Activated T-cell treated with anti-CD3 and anti-CD28 coated beads for 4 hours (primary cell): ENCODE results near the gene ARHGAP22.

ENCODE experiments used
- DNase-seq: peaks from one replicate; pipeline ENCODE4 v3.0.0-alpha.2; 2020

ARHGAP22 gene

GRCh38 chr10:48580236-48580635 lies 24.6 kb downstream of the ARHGAP22 start:
- no peak for DNase-seq

- no peak for DNase-seq
Observed at GRCh38 chr10:48579251-48579960, 25.5 kb downstream of the ARHGAP22 start.

- no peak for DNase-seq
Observed at GRCh38 chr10:48577158-48577557, 27.7 kb downstream of the ARHGAP22 start.

GRCh38 chr10:48576501-48576900 lies 28.4 kb downstream of the ARHGAP22 start:
- DNase-seq: no peak

GRCh38 chr10:48575901-48576300 lies 29.0 kb downstream of the ARHGAP22 start:
- DNase-seq: no peak

GRCh38 chr10:48574817-48575380 lies 30.0 kb downstream of the ARHGAP22 start:
- DNase-seq: no peak

GRCh38 chr10:48574322-48574796 lies 30.5 kb downstream of the ARHGAP22 start:
- DNase-seq: no peak

- DNase-seq: no peak
Observed at GRCh38 chr10:48573045-48573444, 31.8 kb downstream of the ARHGAP22 start.

- no peak for DNase-seq
Observed at GRCh38 chr10:48572414-48572813, 32.5 kb downstream of the ARHGAP22 start.

- DNase-seq: no peak
Observed at GRCh38 chr10:48568546-48568945, 36.3 kb downstream of the ARHGAP22 start.

GRCh38 chr10:48568131-48568530 lies 36.7 kb downstream of the ARHGAP22 start:
- no peak for DNase-seq

GRCh38 chr10:48567346-48567745 lies 37.5 kb downstream of the ARHGAP22 start:
- DNase-seq: no peak

- DNase-seq: no peak
Observed at GRCh38 chr10:48564466-48565160, 40.3 kb downstream of the ARHGAP22 start.

GRCh38 chr10:48557511-48558123 lies 47.3 kb downstream of the ARHGAP22 start:
- no peak for DNase-seq

GRCh38 chr10:48556713-48557112 lies 48.2 kb downstream of the ARHGAP22 start:
- DNase-seq: no peak

- DNase-seq: no peak
Observed at GRCh38 chr10:48556065-48556464, 48.8 kb downstream of the ARHGAP22 start.

- no peak for DNase-seq
Observed at GRCh38 chr10:48555310-48556042, 49.4 kb downstream of the ARHGAP22 start.

GRCh38 chr10:48554656-48555055 lies 50.2 kb downstream of the ARHGAP22 start:
- no peak for DNase-seq

GRCh38 chr10:48554246-48554645 lies 50.6 kb downstream of the ARHGAP22 start:
- DNase-seq: no peak

GRCh38 chr10:48552946-48553564 lies 51.8 kb downstream of the ARHGAP22 start:
- no peak for DNase-seq

GRCh38 chr10:48551861-48552591 lies 52.8 kb downstream of the ARHGAP22 start:
- DNase-seq: no peak

- no peak for DNase-seq
Observed at GRCh38 chr10:48550977-48551376, 53.9 kb downstream of the ARHGAP22 start.
